GM12865 (cell line): ENCODE results near the gene PSAPL1.

Experiments used
- DNase-seq: peaks from one replicate; pipeline ENCODE4 v3.0.0; 2010; ENCODE audit warnings: low read depth
- H3K4me3 ChIP-seq: 2 replicates; pipeline ENCODE4 v1.5.1; 2011; ENCODE audit warnings: mild to moderate bottlenecking, low read depth, low read length, control low read depth
- CTCF ChIP-seq: IDR thresholded peaks from 2 replicates; pipeline ENCODE4 v1.5.1; 2011; ENCODE audit warnings: low read length, control low read depth, low read depth, inconsistent platforms; ENCODE audit not compliant: insufficient read depth; ENCODE audit errors: missing control alignments

Gene PSAPL1

GRCh38 chr4:7408166-7408565 is 26.6 kb downstream of the PSAPL1 start:
- TF ChIP-seq CTCF, result no peak
- no peak overlapping the region for H3K4me3 ChIP-seq
- no peak for DNase-seq

DNA sequence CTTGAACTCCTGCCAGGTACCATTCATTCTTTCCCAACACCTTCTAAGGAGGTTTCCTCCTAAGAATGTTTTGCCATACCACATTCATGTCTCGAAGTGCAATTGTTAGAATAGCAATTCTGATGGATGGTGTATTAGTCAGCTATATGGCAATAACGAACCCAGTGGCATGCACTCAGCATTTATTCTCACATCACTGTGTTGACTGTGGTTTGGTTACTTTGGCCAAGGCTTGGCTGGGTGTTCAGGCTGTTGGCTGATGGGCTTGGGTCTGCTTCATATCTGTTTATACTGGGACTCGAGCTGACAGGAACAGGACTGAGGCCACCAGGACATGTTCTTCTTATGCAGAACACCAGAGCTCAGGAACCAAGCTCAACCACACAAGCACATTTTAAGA is 31.7 kb downstream of the PSAPL1 start:
- TF ChIP-seq CTCF, result no peak
- DNase-seq, result no peak

GRCh38 chr4:7402526-7402925 is 32.2 kb downstream of the PSAPL1 start:
- DNase-seq, result no peak
- H3K4me3 ChIP-seq, result no peak overlapping the region
- no peak for TF ChIP-seq CTCF

More for the DNA sequence above, 31.7 kb downstream of the PSAPL1 start:
- no peak overlapping the region for H3K4me3 ChIP-seq

- TF ChIP-seq CTCF, result no peak
- DNase-seq, result no peak
- no peak overlapping the region for H3K4me3 ChIP-seq
Measured at GRCh38 chr4:7400671-7401298, 33.9 kb downstream of the PSAPL1 start.

DNA sequence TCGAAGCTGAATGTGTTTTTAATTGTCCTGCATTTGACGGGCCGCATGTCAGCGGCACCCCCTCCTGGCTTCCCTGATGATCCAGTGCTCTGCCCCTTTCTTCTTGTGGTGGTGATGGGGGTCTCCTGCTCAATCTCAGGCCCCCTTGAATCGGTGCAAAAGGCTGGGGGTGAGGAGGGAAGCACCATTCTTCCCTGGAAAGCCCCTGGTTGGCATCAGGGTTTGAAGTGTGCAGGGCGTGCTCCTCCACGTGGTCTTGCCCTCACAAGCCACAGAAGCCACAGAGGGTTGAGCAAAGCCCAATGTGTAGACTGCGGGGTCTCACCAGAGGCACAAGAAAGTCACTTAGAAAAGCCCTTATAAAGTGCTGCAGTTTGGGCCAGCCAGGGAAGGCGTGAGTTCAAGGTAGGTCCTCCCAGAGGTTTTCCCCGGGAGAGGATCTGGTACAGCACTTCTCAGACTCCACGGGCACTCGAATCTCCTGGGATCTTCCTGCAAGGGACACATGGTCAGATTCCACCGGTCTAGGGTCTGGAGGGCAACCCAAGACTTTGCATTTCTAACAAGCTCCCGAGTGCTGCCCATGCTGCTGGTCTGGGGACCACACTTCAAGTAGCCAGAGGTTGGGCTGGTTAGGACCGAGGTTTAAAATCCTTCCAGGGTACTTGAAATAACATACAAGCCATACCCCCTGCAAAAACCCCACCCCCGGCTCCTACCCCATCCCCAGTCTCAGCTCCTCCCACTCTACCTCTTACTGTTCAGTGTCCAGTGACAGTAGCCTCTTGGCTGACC is 35.1 kb downstream of the PSAPL1 start:
- no peak overlapping the region for H3K4me3 ChIP-seq
- TF ChIP-seq CTCF, result no peak
- DNase-seq, result no peak

DNA sequence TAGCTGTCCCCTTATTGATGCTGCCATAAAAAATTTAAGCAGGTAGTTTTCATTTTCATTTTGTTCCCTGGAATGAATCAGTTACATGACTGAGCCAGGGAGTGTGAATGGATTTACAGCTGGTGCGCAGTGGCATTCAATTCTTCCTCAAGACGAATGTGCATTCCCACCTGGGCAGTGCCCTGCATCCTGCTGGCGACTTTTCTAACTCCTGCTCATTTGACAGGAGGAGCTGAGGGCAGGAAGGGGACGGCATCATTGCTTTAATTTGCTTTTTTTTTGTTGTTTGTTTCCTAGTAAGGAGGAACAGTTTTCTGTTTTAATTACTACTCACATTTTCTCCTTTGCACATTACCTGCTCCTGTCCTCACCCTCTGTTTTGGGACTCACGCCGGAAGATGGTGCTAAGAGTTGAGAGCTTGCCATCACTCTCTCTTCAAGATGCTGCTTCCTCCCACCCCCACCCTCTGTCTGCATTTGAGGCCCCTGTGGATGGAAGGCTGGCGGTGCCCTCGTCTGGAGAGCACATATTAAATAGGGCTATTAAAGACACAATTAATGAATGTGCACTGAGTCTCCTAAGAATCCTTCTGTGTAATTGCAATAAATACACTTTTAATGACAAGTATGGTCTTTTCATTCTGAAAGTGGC is 35.8 kb downstream of the PSAPL1 start:
- TF ChIP-seq CTCF, result no peak
- no peak for DNase-seq
- no peak overlapping the region for H3K4me3 ChIP-seq
